SK-N-MC (cell line): Measurements from ENCODE around the gene UNC13B.
A peak's percentile ranks its signal among the peaks of the same experiment; 100 is the strongest.
"Not testable (repeated sequence)": the region's sequence is repeated elsewhere in the genome, so short reads cannot be mapped to it uniquely, and the experiment has no call there.

Experiments used
- DNase-seq: peaks from one replicate; pipeline ENCODE4 v3.0.0-alpha.2; 2011; ENCODE audit warnings: low read depth, low spot score
- H3K27ac ChIP-seq: fragments of 200-600 bp; sonication (generic); 2 replicates; pipeline ENCODE4 v1.5.1; 2016; ENCODE audit warnings: mixed run types
- H3K36me3 ChIP-seq: fragments of 200-600 bp; sonication (generic); 2 replicates; pipeline ENCODE4 v1.6.1; 2017; ENCODE audit warnings: antibody characterized with exemption, low read length, mixed read lengths; ENCODE audit not compliant: insufficient read depth
- H3K4me3 ChIP-seq: fragments of 200-600 bp; sonication (generic); 2 replicates; pipeline ENCODE4 v1.5.1; 2016
- H3K9ac ChIP-seq: fragments of 200-600 bp; sonication (generic); 2 replicates; pipeline ENCODE4 v1.8.0; 2017; ENCODE audit warnings: mixed run types, mixed read lengths; ENCODE audit not compliant: insufficient read length
- H3K9me3 ChIP-seq: fragments of 200-600 bp; sonication (generic); 2 replicates; pipeline ENCODE4 v1.6.1; 2017; ENCODE audit warnings: low read depth, mild to moderate bottlenecking, antibody characterized with exemption, low read length, moderate library complexity, mixed read lengths
- EZH2 ChIP-seq: fragments of 200-600 bp; sonication (generic); IDR thresholded peaks from one replicate; pipeline ENCODE4 v1.6.1; 2017; ENCODE audit warnings: antibody characterized with exemption
- FOXP2 ChIP-seq: optimal IDR thresholded peaks from 2 replicates; pipeline ENCODE3; 2011; ENCODE audit warnings: mild to moderate bottlenecking, moderate library complexity; ENCODE audit not compliant: insufficient read depth; ENCODE audit errors: extremely low read length, control extremely low read depth
- POLR2AphosphoS5 ChIP-seq: IDR thresholded peaks from 2 replicates; pipeline ENCODE4 v1.6.1; 2012; ENCODE audit warnings: mild to moderate bottlenecking, low read depth, low read length, borderline replicate concordance

UNC13B gene

GRCh38 chr9:35180801-35181200 is 19.0 kb downstream of the UNC13B start:
- Histone ChIP-seq H3K36me3 (no peaks in the 10 kb centered on the region), H3K4me3 (no peak overlapping the region), H3K9me3 (no peaks in the 10 kb centered on the region), H3K27ac (no peak overlapping the region), H3K9ac (no peak overlapping the region)
- DNase-seq, result no peak
- TF ChIP-seq POLR2AphosphoS5 (no peak), FOXP2 (no peak), EZH2 (no peak)

- H3K9ac ChIP-seq, H3K36me3 ChIP-seq, H3K27ac ChIP-seq, H3K9me3 ChIP-seq, DNase-seq, H3K4me3 ChIP-seq: not testable (repeated sequence)
Measured at GRCh38 chr9:35182401-35182800, 20.6 kb downstream of the UNC13B start.

- H3K9me3 ChIP-seq, H3K9ac ChIP-seq, DNase-seq, H3K36me3 ChIP-seq, H3K4me3 ChIP-seq, H3K27ac ChIP-seq: not testable (repeated sequence)
Measured at GRCh38 chr9:35182996-35183754, 21.4 kb downstream of the UNC13B start.

GRCh38 chr9:35183755-35184480 is 22.1 kb downstream of the UNC13B start:
- H3K4me3 ChIP-seq, H3K9ac ChIP-seq, H3K9me3 ChIP-seq, H3K27ac ChIP-seq, DNase-seq, H3K36me3 ChIP-seq: not testable (repeated sequence)

- H3K9ac ChIP-seq, result no peak overlapping the region
- H3K4me3 ChIP-seq, result no peak overlapping the region
- H3K36me3 ChIP-seq, result no peaks in the 10 kb centered on the region
- H3K27ac ChIP-seq, result peak overlapping the region; percentile 31; the same call in 1 of the 2 replicates
- TF ChIP-seq FOXP2, result no peak
- TF ChIP-seq EZH2, result no peak
- no peak for TF ChIP-seq POLR2AphosphoS5
- no peak for DNase-seq
- no peaks in the 10 kb centered on the region for H3K9me3 ChIP-seq
Measured at GRCh38 chr9:35186524-35186923, 24.7 kb downstream of the UNC13B start.

GRCh38 chr9:35190203-35190602 is 28.4 kb downstream of the UNC13B start:
- Histone ChIP-seq H3K36me3 (no peaks in the 10 kb centered on the region), H3K9me3 (peaks cover 13% of the 10 kb centered on the region; the same call in 1 of the 2 replicates), H3K27ac (no peak overlapping the region), H3K9ac (no peak overlapping the region), H3K4me3 (no peak overlapping the region)
- DNase-seq, result no peak
- no peak for TF ChIP-seq FOXP2
- TF ChIP-seq EZH2, result no peak
- TF ChIP-seq POLR2AphosphoS5, result no peak

GRCh38 chr9:35191105-35191504 is 29.3 kb downstream of the UNC13B start:
- TF ChIP-seq EZH2 (no peak), POLR2AphosphoS5 (no peak)
- DNase-seq, result no peak
- H3K27ac ChIP-seq, result no peak overlapping the region
- no peak overlapping the region for H3K9ac ChIP-seq
- H3K4me3 ChIP-seq, result no peak overlapping the region
- no peaks in the 10 kb centered on the region for H3K36me3 ChIP-seq
- H3K9me3 ChIP-seq, result peaks cover 13% of the 10 kb centered on the region; the same call in 1 of the 2 replicates

- no peak overlapping the region for H3K27ac ChIP-seq
- no peak overlapping the region for H3K4me3 ChIP-seq
- H3K36me3 ChIP-seq, result no peaks in the 10 kb centered on the region
- peaks cover 13% of the 10 kb centered on the region; the same call in 1 of the 2 replicates for H3K9me3 ChIP-seq
- no peak for TF ChIP-seq EZH2
- DNase-seq, result no peak
- no peak overlapping the region for H3K9ac ChIP-seq
Measured at GRCh38 chr9:35193762-35194161, 32.0 kb downstream of the UNC13B start.

GRCh38 chr9:35195683-35196082 is 33.9 kb downstream of the UNC13B start:
- no peaks in the 10 kb centered on the region for H3K36me3 ChIP-seq
- no peak for DNase-seq
- no peak overlapping the region for H3K27ac ChIP-seq
- H3K9me3 ChIP-seq, result peaks cover 13% of the 10 kb centered on the region; the same call in 1 of the 2 replicates
- no peak for TF ChIP-seq EZH2
- no peak for TF ChIP-seq POLR2AphosphoS5
- no peak for TF ChIP-seq FOXP2
- no peak overlapping the region for H3K9ac ChIP-seq
- no peak overlapping the region for H3K4me3 ChIP-seq
